Measurements from ENCODE around the gene SIRT5.

SIRT5 gene

GRCh38 chr6:13590574-13591153 is 16.3 kb downstream of the SIRT5 start:
- DNase-seq: no peak

- no peak for DNase-seq
Observed at GRCh38 chr6:13591205-13591921, 17.0 kb downstream of the SIRT5 start.

GRCh38 chr6:13593103-13593502 is 18.7 kb downstream of the SIRT5 start:
- DNase-seq: no peak

- DNase-seq: no peak
Observed at GRCh38 chr6:13593720-13594119, 19.3 kb downstream of the SIRT5 start.

- no peak for DNase-seq
Observed at GRCh38 chr6:13597073-13597472, 22.7 kb downstream of the SIRT5 start.

GRCh38 chr6:13600036-13600435 is 25.6 kb downstream of the SIRT5 start:
- DNase-seq: no peak

GRCh38 chr6:13604135-13604534 is 29.7 kb downstream of the SIRT5 start:
- no peak for DNase-seq

- DNase-seq: no peak
Observed at GRCh38 chr6:13604546-13605416, 30.4 kb downstream of the SIRT5 start.

GRCh38 chr6:13605634-13606033 is 31.2 kb downstream of the SIRT5 start:
- DNase-seq: no peak

- no peak for DNase-seq
Observed at GRCh38 chr6:13611715-13612114, 37.3 kb downstream of the SIRT5 start.

GRCh38 chr6:13613029-13613594 is 38.7 kb downstream of the SIRT5 start:
- DNase-seq: no peak

GRCh38 chr6:13614126-13614925 is 39.9 kb downstream of the SIRT5 start:
- peak in 1 of 2 experiments; percentile 73 for DNase-seq

- peak; percentile 95 to 96 for DNase-seq
Observed at GRCh38 chr6:13614926-13615791, 40.8 kb downstream of the SIRT5 start, which contains the start of gene NOL7. NOL7 (plus strand) TSS chr6:13615335; CDS start chr6:13615359, 24 bp downstream.

GRCh38 chr6:13615792-13616120 is 41.4 kb downstream of the SIRT5 start:
- DNase-seq: peak in 1 of 2 experiments; percentile 63

- no peak for DNase-seq
Observed at GRCh38 chr6:13617066-13617465, 42.7 kb downstream of the SIRT5 start.

GRCh38 chr6:13624871-13625288 is 50.5 kb downstream of the SIRT5 start:
- DNase-seq: peak in 1 of 2 experiments; percentile 64

- DNase-seq: no peak
Observed at GRCh38 chr6:13629459-13630116, 55.2 kb downstream of the SIRT5 start.

GRCh38 chr6:13630499-13630898 is 56.1 kb downstream of the SIRT5 start:
- DNase-seq: no peak

GRCh38 chr6:13633343-13633742 is 58.9 kb downstream of the SIRT5 start:
- no peak for DNase-seq

- no peak for DNase-seq
Observed at GRCh38 chr6:13635948-13636658, 61.7 kb downstream of the SIRT5 start.
